Measurements from ENCODE around the gene RASSF6.
"Not testable (repeated sequence)": the region's sequence is repeated elsewhere in the genome, so short reads cannot be mapped to it uniquely, and the experiment has no call there.

Gene RASSF6, protein sequence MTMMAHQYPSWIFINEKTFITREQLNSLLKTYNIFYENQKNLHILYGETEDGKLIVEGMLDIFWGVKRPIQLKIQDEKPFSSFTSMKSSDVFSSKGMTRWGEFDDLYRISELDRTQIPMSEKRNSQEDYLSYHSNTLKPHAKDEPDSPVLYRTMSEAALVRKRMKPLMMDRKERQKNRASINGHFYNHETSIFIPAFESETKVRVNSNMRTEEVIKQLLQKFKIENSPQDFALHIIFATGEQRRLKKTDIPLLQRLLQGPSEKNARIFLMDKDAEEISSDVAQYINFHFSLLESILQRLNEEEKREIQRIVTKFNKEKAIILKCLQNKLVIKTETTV

DNA sequence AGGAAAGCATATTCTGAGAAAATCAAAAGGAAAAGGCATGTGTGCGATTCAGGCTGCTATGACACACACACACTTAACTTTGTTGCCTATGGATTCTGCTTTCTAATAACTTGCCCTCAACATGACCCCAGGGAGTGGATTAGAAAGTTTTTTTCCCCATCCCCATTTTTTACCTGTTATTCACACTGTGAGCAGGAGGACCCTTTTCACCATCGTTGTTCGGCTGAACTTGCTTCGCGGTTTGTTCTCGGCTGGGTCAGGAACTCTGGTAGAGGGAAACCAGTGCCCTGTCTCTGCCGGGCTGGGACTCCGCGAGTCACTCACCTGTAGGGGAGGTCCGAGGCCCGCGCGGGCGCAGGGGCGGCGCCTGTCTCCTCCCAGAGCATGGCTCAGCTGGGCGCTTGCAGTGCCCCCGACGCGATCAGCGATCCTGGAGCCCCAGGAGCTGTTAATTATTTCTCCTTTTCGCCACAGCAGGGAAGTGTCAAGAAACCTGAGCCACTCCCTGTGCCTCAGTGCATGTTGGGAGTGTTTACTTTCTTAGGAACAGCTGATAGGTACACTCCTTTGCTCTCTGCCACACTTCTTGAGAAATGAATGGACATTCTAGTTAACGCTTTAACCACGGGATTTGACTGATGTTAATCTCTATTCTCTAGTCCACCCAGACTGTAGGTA lies at the start of gene RASSF6:
Gene RASSF6 (minus strand): TSS at position 322 of the 678 bp plus-strand sequence. CDS start 8,641 bp downstream, outside the sequence.
- no peak for DNase-seq

DNA sequence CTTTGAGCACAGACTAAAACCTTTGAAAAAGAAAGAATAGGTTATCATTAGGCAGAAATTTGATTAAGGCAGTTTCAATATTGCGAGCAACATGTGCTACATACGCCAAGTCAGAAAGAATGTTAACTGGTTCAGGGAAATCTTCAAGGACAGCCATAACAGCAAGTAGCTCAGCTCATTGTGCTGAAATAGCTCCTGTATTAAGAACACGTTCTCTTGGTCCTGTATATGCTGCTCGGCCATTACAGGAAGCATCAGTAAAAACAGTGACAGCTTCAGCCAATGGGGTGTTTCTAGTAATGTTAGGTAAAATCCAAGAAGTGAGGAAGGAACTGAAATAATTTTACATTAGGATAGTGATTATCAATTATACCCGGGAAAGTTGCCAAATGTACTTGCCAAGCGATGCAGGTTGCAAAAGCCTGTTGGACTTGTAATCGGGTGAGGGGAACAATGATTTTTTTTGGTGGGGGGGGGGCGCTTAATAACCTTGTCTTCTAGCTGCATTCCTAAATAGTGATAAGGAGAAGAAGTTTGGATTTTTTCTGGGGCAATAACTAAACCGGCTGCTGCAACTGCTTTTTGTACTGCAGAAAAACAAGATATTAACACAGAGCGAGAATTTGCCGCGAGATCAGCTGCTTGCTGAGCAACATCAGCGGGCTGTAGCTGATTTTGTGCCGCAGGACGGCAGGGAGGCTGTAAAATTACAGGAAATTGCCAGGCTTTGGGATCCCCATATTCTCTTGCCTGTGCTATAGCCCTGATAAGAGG lies 49.4 kb upstream of the RASSF6 start:
- DNase-seq: no peak

DNA sequence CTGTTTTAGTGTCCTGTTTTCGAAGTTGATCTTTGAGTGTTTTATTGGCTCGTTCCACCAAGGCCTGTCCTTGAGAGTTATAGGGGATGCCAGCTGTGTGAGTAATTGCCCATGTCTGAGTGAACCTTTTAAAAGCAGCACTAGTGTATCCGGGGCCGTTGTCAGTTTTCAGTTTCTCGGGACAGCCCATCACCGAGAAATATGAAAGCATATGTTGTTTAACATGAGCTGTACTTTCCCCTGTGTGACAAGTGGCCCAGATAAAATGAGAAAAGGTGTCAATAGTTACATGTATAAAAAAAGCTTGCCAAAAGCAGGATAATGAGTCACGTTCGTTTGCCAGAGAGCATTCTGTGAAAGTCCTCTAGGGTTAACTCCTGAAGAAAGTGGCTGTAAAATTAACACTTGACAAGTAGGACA lies 48.6 kb upstream of the RASSF6 start:
- no peak for DNase-seq

DNA sequence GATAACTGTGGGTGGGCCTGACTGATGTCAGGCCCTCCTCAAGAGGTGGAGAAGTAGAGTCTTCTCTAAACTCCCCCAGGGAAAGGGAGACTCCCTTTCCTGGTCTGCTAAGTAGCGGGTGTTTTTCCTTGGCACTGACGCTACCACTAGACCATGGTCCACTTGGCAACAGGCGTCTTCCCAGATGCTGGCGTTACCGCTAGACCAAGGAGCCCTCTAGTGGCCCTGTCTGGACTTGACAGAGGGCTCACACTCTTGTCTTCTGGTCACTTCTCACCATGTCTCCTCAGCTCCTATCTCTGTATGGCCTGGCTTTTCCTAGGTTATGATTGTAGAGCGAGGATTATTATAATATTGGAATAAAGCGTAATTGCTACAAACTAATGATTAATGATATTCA lies 45.7 kb upstream of the RASSF6 start:
- not testable (repeated sequence) for DNase-seq

DNA sequence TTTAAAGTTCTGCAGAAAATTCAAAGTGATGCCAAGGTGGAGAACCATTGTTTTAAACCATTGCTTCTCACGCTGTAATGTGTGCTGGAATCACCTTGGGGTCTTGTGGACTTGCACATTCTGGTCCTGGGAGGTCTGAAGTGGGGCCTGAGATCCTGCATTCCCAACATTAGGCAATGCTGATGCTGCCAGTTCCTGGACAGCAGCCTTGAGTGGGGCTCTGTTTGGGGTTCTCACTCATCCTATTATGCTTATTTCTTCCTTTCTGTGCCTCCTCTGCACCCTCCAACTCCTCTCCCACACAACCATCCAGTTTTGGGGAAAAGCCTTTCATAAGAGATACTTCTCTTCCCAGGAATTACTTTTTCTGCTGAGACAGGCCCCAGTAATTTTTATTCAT lies 44.2 kb upstream of the RASSF6 start:
- DNase-seq: no peak

DNA sequence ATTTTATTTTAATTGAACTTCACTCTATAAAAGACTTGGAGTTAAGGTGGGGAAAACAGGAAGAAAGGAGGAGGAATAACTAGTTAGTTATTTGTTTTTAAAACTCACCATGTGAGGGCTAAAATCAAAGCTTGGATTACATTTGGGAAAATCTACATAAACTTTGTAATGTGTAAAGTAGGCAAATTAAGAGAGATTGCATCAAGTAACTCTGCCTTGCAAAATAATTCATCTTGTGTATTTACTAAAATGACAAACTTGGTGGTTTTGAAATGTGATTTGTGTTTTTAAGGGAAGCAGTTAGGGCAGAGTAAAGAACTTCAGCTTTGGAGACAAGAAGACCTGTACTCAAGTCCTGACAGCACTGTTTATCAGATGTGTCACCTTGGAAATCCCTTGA lies 43.3 kb upstream of the RASSF6 start:
- DNase-seq: no peak

DNA sequence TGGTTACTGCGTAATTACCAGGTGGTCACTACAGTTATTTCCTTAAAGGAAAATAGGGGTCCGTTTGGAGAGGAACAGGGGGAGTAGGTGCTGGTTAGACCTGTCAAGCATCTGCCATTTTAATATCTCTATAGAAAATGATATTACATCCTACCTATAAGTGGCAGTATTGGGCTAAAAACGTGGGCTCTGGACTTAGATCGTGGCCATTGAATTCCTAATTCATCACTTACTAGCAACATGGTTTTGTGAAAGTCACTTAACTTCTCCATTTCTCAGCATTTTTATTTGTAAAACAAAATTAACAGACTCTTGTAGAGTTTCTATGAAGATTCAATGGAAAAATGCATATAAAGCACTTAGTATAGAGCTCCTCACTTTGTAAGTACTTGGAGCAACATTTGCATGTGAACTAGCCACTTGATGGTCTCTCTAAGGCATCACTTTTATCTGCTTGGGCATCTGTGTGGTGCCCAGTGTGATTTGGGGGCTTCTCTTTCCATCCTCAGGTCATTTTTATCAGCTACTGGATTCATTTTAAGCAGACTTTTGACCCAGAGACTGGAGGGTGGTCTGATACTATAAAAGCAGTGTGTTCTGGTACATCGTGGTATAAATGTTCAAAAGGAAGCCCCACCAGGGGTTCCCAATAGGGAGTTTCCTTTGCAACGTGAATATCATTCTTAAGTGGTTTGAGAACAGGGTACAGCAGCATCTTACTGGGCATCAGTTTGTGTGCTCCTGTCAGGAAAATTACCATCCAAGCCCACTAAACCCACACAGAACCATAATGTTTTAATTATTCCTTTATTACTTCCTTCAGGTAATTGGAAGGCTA lies 42.7 kb upstream of the RASSF6 start:
- no peak for DNase-seq

DNA sequence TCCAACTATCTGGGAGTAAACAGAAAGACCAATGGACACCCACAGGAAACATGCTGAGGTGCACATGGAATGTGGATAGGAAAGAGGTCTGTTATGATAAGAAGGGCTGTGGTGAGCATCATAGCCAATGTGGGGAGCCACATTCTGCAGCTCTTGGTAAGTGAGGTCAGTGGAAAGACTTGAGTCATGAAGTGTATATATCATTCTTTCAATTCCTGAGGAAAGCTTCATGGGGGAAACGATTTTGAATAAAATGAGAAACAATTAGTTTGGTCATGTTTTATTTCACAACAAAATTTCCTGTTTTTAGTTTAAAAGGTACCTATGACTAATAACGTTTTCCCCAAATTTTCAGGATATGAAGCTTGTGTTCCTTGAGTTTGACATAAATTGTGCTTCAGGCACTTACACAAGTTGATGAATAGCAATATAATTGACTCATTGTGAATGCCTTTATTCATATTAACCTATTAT lies 41.4 kb upstream of the RASSF6 start:
- no peak for DNase-seq

DNA sequence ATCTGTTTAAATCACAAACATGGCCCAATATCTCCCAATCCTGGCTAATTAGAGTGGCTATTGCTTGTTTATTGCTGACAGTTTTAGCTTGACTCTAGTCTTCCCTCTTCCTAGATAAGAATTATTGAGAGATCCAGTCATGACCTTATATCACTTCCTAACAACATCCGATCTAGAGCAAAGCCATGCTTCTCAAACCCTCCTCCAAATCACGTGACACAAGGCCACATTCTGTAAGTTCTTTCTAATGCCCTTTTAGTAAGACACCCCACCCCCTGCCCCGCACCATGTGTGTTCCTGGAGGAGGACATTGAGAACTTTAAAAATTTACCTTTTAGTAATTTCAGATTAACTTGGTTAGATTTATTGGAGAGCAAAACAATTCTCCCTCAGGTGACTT lies 40.6 kb upstream of the RASSF6 start:
- no peak for DNase-seq

DNA sequence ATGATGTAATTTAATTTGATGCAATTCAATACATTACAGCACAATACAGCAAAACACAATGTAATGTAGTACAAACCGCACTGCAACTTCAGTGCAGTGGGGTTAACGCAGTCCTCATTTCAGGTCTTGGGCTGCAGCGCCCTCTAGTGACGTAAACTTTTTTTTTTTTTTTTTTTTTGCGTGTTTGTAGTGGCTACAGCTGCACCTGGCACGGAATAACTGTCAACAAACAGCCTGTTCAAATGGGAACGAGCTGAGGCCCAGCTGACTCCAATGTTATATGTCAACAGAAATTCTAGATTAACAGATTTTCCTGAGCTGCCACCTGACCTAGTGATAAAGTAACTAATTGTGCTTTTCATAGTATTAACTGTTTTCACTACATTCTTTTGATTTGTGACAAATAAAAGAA lies 33.5 kb upstream of the RASSF6 start:
- no peak for DNase-seq

DNA sequence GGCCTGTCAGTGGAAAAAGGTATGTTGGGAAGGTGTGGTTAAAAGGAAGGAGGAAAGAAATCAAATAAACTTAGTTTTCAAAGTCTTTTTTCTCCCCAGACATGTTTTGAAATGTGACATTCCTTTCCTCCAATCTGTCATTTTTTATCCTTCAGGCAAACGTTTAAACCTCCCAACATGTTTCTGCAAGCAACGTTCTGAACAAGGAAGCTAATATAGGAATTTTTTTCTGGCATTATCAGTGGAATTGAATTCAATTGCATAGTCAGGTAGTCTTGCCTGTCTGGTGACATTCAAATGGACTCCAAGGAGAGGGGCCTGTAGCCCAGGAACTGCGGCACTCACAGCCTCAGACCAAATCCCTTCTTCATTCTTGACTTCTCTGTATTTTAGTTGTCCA lies 30.0 kb upstream of the RASSF6 start:
- DNase-seq: no peak

DNA sequence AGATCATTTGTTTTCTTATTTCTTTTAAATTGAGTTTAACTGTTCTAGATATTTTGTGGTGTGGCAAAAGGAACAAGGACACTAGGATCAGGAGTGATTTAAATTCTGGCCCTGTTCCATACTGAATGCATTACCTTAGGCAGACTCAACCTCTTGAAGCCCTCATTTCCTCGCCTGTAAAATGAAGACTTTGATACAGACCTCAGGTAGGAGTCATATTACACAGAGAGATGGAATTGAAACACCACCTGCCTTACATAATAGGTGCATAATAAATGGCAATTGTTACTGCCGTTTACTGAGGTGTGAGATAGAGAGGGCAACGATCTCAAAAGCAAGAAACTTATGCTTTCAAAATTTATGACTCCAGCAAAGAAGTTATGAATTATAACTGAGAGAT lies 28.2 kb upstream of the RASSF6 start:
- DNase-seq: no peak

DNA sequence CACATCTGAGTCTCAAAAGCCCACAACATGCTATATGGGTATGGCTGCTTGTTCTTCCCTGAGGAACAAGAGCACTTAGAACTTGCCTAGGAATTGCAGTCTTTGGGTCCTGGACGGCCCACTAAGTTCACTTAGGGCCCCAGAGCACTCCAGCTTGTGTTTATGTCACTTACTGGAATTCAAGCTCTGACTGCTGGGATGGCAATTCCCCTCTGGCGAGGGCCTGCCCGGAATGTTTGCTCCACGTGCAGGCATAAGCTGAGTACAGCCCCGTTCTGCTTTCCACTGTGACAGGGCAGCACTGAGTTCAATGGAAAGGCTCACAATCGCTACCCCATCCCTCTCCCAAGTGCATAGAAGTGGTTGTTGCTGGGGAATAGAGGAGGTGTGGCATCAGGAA lies 25.9 kb upstream of the RASSF6 start:
- no peak for DNase-seq

DNA sequence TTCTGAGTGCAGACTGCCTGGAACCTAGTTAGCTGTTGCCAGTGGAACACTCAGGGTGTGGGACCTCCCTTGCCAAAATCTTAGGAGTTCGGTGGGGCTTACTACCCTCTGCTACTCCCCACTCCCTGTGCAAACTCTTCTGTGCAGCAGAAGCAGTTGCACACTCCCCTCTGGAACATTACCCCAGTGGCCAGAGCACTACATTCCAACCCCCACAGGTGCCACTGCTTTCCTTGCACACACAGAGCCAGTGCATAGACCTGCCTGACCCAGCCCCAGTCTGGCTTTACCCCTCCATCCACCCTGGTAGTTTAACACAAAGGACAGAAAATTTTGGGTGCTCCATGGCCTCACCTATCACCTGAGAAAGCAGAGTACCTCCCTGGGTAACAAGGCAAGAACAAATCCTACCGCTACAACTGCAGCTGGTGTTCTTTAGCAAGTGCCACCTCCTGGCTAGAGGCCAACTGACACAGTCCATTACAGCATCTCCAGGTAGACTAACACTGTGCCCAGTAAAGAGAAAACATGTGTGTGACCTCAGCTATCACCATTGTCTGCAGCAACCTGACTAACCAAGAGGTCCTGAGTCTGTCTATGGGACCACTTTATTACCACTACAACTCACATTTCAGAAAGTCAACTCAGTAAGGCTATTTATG lies 11.5 kb upstream of the RASSF6 start:
- no peak for DNase-seq

DNA sequence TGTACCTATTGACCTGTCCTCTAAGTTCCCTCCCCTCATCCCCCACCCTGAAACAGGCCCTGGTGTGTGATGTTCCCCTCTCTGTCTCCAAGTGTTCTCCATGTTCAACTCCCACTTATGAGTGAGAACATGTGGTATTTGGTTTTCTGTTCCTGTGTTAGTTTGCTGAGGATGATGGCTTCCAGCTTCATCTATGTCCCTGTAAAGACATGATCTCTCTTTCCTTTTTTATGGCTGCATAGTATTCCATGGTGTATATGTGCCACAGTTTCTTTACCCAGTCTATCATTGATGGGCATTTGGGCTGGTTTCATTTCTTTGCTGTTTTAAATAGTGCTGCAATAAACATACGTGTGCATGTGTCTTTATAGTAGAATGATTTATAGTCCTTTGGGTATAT lies 8.6 kb upstream of the RASSF6 start:
- DNase-seq: not testable (repeated sequence)

DNA sequence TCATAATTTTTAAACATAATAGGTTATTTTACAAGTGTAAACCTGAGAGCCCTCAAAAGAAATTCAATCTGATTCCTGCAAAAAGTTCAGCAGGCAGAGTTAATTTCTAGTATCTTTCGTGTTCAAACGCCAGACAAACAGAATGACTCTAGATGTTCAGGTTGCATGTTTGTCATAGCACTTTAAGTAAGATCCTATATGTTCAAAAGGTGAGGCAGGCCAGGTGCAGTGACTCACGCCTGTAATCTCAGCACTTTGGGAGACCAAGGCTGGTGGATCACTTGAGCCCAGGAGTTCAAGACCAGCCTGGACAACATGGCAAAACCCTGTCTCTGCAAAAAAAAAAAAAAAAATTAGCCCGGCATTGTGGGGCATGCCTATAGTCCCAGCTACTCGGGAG lies 1.1 kb upstream of the RASSF6 start:
- DNase-seq: no peak

DNA sequence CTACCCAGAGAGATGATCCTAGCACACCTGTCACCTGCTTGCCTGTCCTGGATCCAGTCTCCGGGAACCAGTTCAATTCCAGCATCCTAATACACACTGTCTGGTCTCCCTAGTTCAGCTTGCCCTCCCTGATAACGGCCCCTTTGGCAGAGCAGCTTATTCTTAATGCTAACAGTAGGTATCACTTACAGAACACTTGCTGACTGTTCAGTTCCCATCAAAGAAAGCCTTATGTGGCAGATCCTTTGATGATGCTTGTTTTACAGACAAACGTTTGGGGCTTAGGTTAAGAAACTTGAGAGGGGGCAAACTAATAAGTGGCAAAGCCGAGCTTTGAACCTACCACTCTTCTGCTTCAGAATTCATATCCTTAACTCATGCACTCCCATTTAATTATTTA lies 890 bp downstream of the RASSF6 start:
- DNase-seq: no peak

DNA sequence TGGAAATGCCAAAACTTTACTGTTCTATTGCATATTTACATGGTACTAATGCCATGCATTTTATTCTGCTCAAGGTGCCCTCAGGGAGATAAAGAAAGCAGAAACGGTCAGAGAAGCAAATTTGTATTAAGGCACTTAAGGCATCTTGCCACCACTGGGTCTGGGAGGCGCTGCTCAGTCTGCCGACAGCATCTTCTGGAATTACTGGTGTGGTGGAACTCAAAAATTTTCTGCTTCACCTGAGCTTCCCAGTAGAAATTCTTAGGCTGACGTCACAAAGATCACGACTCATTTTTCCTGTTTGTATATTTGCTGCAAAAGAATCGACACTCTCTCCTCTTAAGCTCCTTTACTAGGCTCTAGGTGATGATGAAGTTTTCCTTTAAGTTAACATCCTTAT lies 3.0 kb downstream of the RASSF6 start:
- no peak for DNase-seq

DNA sequence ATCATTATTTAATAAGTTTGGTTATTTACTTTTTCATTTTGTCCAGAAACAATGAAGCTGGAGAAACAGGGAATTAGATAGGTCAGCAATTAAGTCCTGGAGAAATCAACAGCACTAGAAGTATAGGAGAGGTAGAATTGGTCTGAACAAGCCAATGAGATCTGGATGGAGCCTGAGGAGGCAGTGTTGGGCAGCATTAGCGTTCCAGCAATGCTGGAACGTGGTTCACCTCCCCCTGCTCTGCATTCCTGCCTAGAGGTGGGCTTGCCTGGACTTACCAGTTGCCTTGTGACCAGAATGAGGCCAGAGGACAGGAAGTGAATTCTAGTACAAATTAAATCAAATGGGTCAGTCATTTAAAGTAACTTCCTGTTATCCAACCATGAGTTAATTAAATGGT lies 4.6 kb downstream of the RASSF6 start:
- DNase-seq: no peak

DNA sequence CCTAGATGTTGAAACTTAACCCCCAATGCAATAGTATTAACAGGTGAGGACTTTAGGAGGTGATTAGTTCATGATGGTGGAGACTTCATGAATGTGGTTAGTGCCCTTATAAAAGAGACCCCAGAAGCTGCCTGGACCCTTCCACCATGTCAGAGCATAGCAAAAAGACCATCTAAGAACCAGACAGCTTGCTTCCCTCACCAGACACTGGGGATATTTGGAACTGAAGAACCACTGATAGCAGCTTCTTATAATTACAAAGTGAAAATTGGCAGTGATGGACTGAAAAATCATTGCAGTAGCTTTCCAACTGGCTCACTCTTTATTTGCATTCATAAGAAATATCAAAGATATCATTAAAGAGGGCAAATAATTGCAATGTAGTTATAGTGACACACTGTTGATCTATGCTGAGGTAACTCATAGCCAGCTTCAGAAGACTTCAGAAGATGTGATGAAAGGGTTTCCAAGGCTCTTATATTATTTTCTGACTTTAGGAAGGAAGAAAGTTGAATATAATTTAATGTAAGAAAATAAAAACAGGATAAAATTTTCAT lies 5.8 kb downstream of the RASSF6 start:
- no peak for DNase-seq

DNA sequence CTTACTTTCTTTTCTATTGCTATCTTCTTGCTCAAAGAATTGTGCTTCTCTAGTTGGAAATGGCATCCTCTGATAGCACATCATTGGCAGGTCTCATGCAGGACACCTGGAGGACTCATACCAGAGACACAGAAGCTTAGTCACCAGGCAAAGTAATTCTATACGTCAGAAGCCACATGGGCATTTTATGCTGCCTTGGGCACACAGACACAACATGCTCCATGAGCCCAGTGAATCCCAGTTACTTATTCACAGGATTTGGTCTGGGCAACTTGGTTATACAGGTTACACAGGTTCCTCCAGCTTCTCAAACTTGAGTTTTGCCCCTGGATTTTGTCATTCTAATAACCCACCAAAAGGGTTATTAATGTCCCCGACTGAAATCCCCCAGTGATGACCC lies 7.1 kb downstream of the RASSF6 start:
- no peak for DNase-seq

DNA sequence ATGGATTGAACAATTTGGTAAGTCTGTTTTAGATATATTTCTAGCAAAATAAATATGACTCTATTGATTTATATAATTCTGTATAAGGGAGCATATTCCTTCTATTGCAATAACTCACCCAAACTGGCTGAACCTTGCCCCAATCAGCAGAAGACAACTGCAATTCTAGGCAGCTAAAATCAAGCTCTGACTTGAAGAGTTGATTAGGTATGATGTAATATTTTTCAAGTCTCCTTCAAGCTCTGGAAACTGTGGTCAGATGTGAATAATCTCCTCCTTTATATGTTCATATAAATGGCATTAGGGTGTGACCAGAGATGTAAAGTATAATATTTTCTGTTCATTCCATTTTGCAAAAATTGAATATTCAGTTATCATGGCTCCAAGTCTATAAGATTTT lies 8.2 kb downstream of the RASSF6 start:
- DNase-seq: no peak

All from activated naive CD4-positive, alpha-beta T cell (primary cell).